Neural cell (in vitro differentiated cells): ENCODE measurements around the gene ZNF277. TPM values are rescaled to one million over a fixed set of nuclear protein-coding genes. Genes with fewer than 3 reads are reported as not detected.
"Not testable (repeated sequence)": the region's sequence is repeated elsewhere in the genome, so short reads cannot be mapped to it uniquely, and the experiment has no call there.

ENCODE experiments used
- H2AFZ ChIP-seq: fragments of 200-600, 300-800 bp; sonication (generic), shearing (Covaris generic); 2 replicates; pipeline ENCODE4 v1.6.0; 2014; ENCODE audit warnings: low read depth, mild to moderate bottlenecking, antibody characterized with exemption, low read length, moderate library complexity
- H3F3A ChIP-seq: fragments of 200-600 bp; shearing (Covaris generic); 2 replicates; pipeline ENCODE4 v1.6.1; 2016; ENCODE audit warnings: mild to moderate bottlenecking, moderate library complexity, mixed read lengths, antibody characterized with exemption, low read length; ENCODE audit not compliant: insufficient read depth, poor library complexity, severe bottlenecking
- H3K27ac ChIP-seq: fragments of 200-600, 300-800 bp; sonication (generic), shearing (Covaris generic); 2 replicates; pipeline ENCODE4 v1.5.1; 2014; ENCODE audit warnings: mild to moderate bottlenecking, low read length, moderate library complexity
- H3K27me3 ChIP-seq: fragments of 300-800, 200-600 bp; sonication (generic), shearing (Covaris generic); 2 replicates; pipeline ENCODE4 v1.6.0; 2014; ENCODE audit warnings: mild to moderate bottlenecking, low read depth, low read length, moderate library complexity; ENCODE audit not compliant: insufficient read depth
- H3K36me3 ChIP-seq: fragments of 300-800, 200-600 bp; sonication (generic), shearing (Covaris generic); 2 replicates; pipeline ENCODE4 v1.5.1; 2014; ENCODE audit warnings: mild to moderate bottlenecking, antibody characterized with exemption, low read length, moderate library complexity; ENCODE audit not compliant: insufficient read depth
- H3K4me2 ChIP-seq: fragments of 300-800, 200-600 bp; sonication (generic), shearing (Covaris generic); 2 replicates; pipeline ENCODE4 v1.6.0; 2014; ENCODE audit warnings: mild to moderate bottlenecking, low read length
- H3K4me3 ChIP-seq: fragments of 300-800, 200-600 bp; sonication (generic), shearing (Covaris generic); 2 replicates; pipeline ENCODE4 v1.5.1; 2014; ENCODE audit warnings: mild to moderate bottlenecking, low read length, moderate library complexity
- H3K79me2 ChIP-seq: fragments of 200-600 bp; shearing (Covaris generic); replicated peaks from 2 replicates; pipeline ENCODE4 v1.6.0; 2014; ENCODE audit warnings: mild to moderate bottlenecking, low read length, moderate library complexity; ENCODE audit not compliant: insufficient read depth
- H3K9ac ChIP-seq: fragments of 300-800, 200-600 bp; sonication (generic), shearing (Covaris generic); 2 replicates; pipeline ENCODE4 v1.6.1; 2016; ENCODE audit warnings: mild to moderate bottlenecking, low read length, mixed read lengths
- H3K9me2 ChIP-seq: fragments of 200-600 bp; shearing (Covaris generic); 2 replicates; pipeline ENCODE4 v1.6.1; 2016; ENCODE audit warnings: mild to moderate bottlenecking, low read length, mixed read lengths; ENCODE audit not compliant: insufficient read depth
- H3K9me3 ChIP-seq: fragments of 200-600, 300-800 bp; sonication (generic), shearing (Covaris generic); 2 replicates; pipeline ENCODE4 v1.6.1; 2016; ENCODE audit warnings: mild to moderate bottlenecking, mixed run types, low read length, moderate library complexity, mixed read lengths
- H4K20me1 ChIP-seq: fragments of 200-600 bp; shearing (Covaris generic); 2 replicates; pipeline ENCODE4 v1.6.1; 2016; ENCODE audit warnings: mild to moderate bottlenecking, mixed run types; ENCODE audit not compliant: insufficient read depth
- EP300 ChIP-seq: fragments of 450-650 bp; conservative IDR thresholded peaks from 2 replicates; pipeline ENCODE4 v1.6.1; 2014; ENCODE audit warnings: antibody characterized with exemption, mild to moderate bottlenecking, moderate library complexity; ENCODE audit not compliant: poor library complexity, severe bottlenecking
- EZH2 ChIP-seq: fragments of 200-600, 300-800 bp; shearing (Covaris generic), sonication (generic); IDR thresholded peaks from 2 replicates; pipeline ENCODE4 v1.6.1; 2014; ENCODE audit warnings: antibody characterized with exemption, low read length, borderline replicate concordance, mild to moderate bottlenecking; ENCODE audit not compliant: insufficient read depth, poor library complexity, severe bottlenecking
- MXI1 ChIP-seq: fragments of 450-650 bp; conservative IDR thresholded peaks from 2 replicates; pipeline ENCODE4 v1.6.1; 2014; ENCODE audit warnings: antibody characterized with exemption, mild to moderate bottlenecking; ENCODE audit not compliant: poor library complexity, severe bottlenecking
- POLR2AphosphoS5 ChIP-seq: IDR thresholded peaks from 2 replicates; pipeline ENCODE4 v1.6.1; 2012
- RAD21 ChIP-seq: fragments of 450-650 bp; conservative IDR thresholded peaks from 2 replicates; pipeline ENCODE4 v1.6.1; 2014; ENCODE audit warnings: antibody characterized with exemption, mild to moderate bottlenecking, moderate library complexity
- SMC3 ChIP-seq: fragments of 450-650 bp; conservative IDR thresholded peaks from 2 replicates; pipeline ENCODE4 v1.6.1; 2014; ENCODE audit warnings: antibody characterized with exemption, mild to moderate bottlenecking, moderate library complexity; ENCODE audit not compliant: poor library complexity
- TAF1 ChIP-seq: IDR thresholded peaks from 2 replicates; pipeline ENCODE4 v1.6.1; 2012; ENCODE audit warnings: low read depth
- polyA plus RNA-seq: library from polyadenylated mRNA; depleted of rRNA; stranded (reverse); fragments of >200 nt; gene quantifications from 2 replicates; pipeline ENCODE4 v1.2.3, GENCODE V29; 2014
- TF ChIP-seq, protein P1 (sequence below): fragments of 450-650 bp; IDR thresholded peaks from 2 replicates; pipeline ENCODE4 v1.5.1; 2014; ENCODE audit warnings: antibody characterized with exemption, mild to moderate bottlenecking, moderate library complexity; ENCODE audit not compliant: poor library complexity, severe bottlenecking
- TF ChIP-seq, protein P2 (sequence below): IDR thresholded peaks from 2 replicates; pipeline ENCODE4 v1.6.1; 2012; ENCODE audit warnings: borderline replicate concordance

ZNF277 gene
- polyA plus RNA-seq, 1 donor from 2014 or later = 30.0 TPM

DNA sequence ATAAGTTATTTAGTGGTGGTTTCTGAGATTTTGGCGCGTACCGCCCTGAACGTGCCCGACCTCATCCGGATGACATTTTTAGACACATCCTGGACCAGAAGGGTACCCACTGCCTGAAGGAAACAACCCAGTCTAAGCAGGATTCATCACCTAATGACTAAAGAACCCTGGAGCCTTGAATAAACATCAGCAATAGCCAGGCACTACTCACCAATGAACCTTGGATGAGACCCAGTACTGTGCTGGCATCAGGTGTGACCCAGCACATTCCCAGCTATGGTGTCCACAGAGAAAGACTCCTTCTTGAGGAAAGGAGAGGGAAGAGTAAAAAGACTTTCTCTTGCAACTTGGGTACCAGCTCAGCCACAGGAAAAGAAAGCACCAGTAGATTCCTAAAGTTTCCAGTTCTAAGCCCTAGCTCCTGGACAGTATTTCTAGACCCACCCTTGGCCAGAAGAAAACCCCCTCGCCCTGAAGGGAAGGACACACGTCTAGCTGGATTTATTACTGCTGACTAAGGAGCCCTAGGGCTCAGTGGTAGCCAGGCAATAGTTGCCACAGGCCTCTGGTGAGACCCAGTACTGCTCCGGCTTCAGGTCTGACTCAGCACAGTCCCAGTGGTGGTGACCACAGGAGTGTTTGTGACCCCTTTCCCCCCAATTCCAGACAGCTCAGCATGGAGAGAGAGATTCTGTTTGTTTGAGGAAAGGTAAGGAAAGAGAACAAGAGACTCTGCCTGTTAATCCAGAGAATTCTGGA lies 32.5 kb downstream of the ZNF277 start:
- H3F3A ChIP-seq = no peaks in the 10 kb centered on the region
- H4K20me1 ChIP-seq = no peaks in the 10 kb centered on the region
- H3K27me3 ChIP-seq = no peaks in the 10 kb centered on the region
- H3K27ac ChIP-seq = no peak overlapping the region
- no peaks in the 10 kb centered on the region for H3K9me2 ChIP-seq
- no peak overlapping the region for H3K9ac ChIP-seq
- TF ChIP-seq EZH2 (no peak), SMC3 (no peak), POLR2AphosphoS5 (no peak), TAF1 (no peak), RAD21 (no peak), MXI1 (no peak), EP300 (no peak)
- TF ChIP-seq, protein P1, sequence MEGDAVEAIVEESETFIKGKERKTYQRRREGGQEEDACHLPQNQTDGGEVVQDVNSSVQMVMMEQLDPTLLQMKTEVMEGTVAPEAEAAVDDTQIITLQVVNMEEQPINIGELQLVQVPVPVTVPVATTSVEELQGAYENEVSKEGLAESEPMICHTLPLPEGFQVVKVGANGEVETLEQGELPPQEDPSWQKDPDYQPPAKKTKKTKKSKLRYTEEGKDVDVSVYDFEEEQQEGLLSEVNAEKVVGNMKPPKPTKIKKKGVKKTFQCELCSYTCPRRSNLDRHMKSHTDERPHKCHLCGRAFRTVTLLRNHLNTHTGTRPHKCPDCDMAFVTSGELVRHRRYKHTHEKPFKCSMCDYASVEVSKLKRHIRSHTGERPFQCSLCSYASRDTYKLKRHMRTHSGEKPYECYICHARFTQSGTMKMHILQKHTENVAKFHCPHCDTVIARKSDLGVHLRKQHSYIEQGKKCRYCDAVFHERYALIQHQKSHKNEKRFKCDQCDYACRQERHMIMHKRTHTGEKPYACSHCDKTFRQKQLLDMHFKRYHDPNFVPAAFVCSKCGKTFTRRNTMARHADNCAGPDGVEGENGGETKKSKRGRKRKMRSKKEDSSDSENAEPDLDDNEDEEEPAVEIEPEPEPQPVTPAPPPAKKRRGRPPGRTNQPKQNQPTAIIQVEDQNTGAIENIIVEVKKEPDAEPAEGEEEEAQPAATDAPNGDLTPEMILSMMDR = no peak
- TF ChIP-seq, protein P2, sequence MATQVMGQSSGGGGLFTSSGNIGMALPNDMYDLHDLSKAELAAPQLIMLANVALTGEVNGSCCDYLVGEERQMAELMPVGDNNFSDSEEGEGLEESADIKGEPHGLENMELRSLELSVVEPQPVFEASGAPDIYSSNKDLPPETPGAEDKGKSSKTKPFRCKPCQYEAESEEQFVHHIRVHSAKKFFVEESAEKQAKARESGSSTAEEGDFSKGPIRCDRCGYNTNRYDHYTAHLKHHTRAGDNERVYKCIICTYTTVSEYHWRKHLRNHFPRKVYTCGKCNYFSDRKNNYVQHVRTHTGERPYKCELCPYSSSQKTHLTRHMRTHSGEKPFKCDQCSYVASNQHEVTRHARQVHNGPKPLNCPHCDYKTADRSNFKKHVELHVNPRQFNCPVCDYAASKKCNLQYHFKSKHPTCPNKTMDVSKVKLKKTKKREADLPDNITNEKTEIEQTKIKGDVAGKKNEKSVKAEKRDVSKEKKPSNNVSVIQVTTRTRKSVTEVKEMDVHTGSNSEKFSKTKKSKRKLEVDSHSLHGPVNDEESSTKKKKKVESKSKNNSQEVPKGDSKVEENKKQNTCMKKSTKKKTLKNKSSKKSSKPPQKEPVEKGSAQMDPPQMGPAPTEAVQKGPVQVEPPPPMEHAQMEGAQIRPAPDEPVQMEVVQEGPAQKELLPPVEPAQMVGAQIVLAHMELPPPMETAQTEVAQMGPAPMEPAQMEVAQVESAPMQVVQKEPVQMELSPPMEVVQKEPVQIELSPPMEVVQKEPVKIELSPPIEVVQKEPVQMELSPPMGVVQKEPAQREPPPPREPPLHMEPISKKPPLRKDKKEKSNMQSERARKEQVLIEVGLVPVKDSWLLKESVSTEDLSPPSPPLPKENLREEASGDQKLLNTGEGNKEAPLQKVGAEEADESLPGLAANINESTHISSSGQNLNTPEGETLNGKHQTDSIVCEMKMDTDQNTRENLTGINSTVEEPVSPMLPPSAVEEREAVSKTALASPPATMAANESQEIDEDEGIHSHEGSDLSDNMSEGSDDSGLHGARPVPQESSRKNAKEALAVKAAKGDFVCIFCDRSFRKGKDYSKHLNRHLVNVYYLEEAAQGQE = no peak
- no peaks in the 10 kb centered on the region for H3K36me3 ChIP-seq
- H3K4me2 ChIP-seq = no peak overlapping the region
- peaks cover 3% of the 10 kb centered on the region for H3K79me2 ChIP-seq
- H2AFZ ChIP-seq = no peak overlapping the region
- no peak overlapping the region for H3K4me3 ChIP-seq
- no peaks in the 10 kb centered on the region for H3K9me3 ChIP-seq

DNA sequence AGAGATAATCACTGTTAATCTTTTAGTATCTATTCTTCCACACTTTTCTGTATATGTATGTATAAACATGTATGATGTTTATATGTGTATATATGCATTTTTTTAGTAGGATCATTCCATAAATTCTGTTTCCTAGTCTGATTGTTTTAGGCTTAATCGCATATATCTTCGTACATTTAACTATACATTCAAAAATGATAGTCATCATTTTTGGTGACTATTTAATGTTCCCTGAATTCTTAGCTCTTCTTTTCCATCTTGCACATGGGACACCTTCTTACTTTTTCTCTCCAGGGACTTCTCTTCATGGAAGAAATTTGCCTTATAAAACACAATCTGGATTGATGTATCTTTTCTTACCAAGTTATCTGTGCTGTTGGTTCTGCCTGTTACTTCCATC lies 42.1 kb downstream of the ZNF277 start:
- Histone ChIP-seq H4K20me1 (no peaks in the 10 kb centered on the region), H3K79me2 (peaks cover under 1% of the 10 kb centered on the region), H3K9me3 (no peaks in the 10 kb centered on the region), H3K27me3 (no peaks in the 10 kb centered on the region), H2AFZ (no peak overlapping the region), H3K9ac (no peak overlapping the region), H3K36me3 (no peaks in the 10 kb centered on the region), H3K4me2 (no peak overlapping the region), H3K4me3 (no peak overlapping the region), H3K9me2 (no peaks in the 10 kb centered on the region), H3K27ac (no peak overlapping the region), H3F3A (no peaks in the 10 kb centered on the region)
- TF ChIP-seq MXI1 = no peak
- TF ChIP-seq POLR2AphosphoS5 = no peak
- TF ChIP-seq EP300 = no peak
- TF ChIP-seq SMC3 = no peak
- TF ChIP-seq EZH2 = no peak
- no peak for TF ChIP-seq TAF1
- TF ChIP-seq RAD21 = no peak
- TF ChIP-seq, protein P1 = no peak
- TF ChIP-seq, protein P2 = no peak

DNA sequence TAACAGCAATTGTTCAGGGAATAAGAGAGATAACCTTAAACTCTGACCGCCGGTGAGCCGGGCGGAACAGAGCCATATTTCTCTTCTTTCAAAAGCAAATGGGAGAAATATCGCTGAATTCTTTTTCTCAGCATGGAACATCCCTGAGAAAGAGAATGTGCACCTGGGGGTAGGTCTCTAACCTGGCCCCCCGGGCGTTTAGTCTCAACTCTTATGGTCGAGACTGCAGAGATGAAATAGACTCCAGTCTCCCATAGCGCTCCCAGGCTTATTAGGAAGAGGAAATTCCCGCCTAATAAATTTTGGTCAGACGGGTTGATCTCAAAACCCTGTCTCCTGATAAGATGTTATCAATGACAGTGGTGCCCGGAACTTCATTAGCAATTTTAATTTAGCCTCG lies 43.5 kb downstream of the ZNF277 start:
- not testable (repeated sequence) for H3K27me3 ChIP-seq, H3K4me2 ChIP-seq, H3F3A ChIP-seq, H3K4me3 ChIP-seq, H4K20me1 ChIP-seq, H3K9me3 ChIP-seq, H3K36me3 ChIP-seq, H3K27ac ChIP-seq, H3K9me2 ChIP-seq, H3K79me2 ChIP-seq, H2AFZ ChIP-seq, H3K9ac ChIP-seq
